ENCODE data around the gene JADE2. TPM values are rescaled to one million over a fixed set of nuclear protein-coding genes. Genes with fewer than 3 reads are reported as not detected.

Gene JADE2
- polyA plus RNA-seq, 3 donors, result 2.1 to 10.2 (median 3.1) TPM

DNA sequence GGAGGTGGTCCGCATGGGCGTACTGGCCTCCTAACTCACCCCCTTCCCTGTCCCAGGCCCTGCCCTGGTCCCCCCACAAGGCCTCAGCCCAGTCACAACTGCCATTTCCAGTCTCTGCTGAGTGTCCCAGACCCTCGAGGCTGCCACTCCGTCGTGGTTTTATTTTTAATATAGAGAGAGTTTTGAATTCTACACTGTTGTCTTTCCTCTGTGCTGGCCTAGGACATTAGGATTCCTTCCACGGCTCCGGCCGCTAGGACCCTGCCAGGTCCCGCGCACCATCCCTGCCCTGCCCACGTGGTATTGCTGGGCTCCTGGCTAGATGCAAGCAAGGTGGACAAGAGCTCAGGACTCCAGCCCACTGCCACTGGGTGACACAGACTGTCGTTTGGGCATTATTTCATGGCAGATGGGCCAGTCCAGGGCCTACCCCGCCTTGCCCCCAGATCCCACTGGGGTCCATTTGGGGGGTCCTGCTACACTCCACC lies 53.9 kb downstream of the JADE2 start:
- Histone ChIP-seq H3K27ac (ENCODE audit: low read depth in 1 of 2, low read length in 2 of 2) (no peak overlapping the region), H3K27me3 (ENCODE audit: control insufficient read depth in 2 of 2, insufficient read depth in 2 of 2, low read length in 2 of 2) (no peaks in the 10 kb centered on the region), H3K4me1 (ENCODE audit: control insufficient read depth in 1 of 2, insufficient read depth in 2 of 2, low read length in 2 of 2) (no peaks in the 10 kb centered on the region), H4K20me1 (ENCODE audit: insufficient read depth, low read length) (no peaks in the 10 kb centered on the region), H3K36me3 (replicated peaks in 1 of 2; ENCODE audit: control insufficient read depth in 1 of 2, insufficient read depth in 2 of 2, low read length in 2 of 2) (peaks cover 31 to 45% of the 10 kb centered on the region in 2 donors), H3K79me2 (ENCODE audit: insufficient read depth, low read length) (no peaks in the 10 kb centered on the region), H3K9me3 (replicated peaks in 1 of 2; ENCODE audit: control insufficient read depth in 1 of 2, insufficient read depth in 1 of 2, low read length in 2 of 2) (no peaks in the 10 kb centered on the region), H2AFZ (ENCODE audit: insufficient read depth, low read depth, low read length, poor library complexity, severe bottlenecking) (no peak overlapping the region), H3K4me3 (replicated peaks in 1 of 3; ENCODE audit: low read depth in 2 of 3, low read length in 3 of 3) (no peak overlapping the region), H3K9ac (ENCODE audit: insufficient read depth, low read length, poor library complexity, severe bottlenecking) (no peak overlapping the region), H3K4me2 (replicated peaks; ENCODE audit: extremely low read depth, low read length, poor library complexity, severe bottlenecking) (no peak overlapping the region)
- H3K36me3 Mint-ChIP-seq, result peaks cover 37 to 41% of the 10 kb centered on the region in 2 donors
- intact Hi-C loops (cut with micrococcal nuclease), result loop anchor here (5.0 to 10.0 kb wide), 4 partner anchors 47 to 167 kb away; partner anchors contain the start of genes CDKN2AIPNL (in 2 of the 2) and JADE2 (in 1 of the 2)
- no peak overlapping the region for H3K4me3 Mint-ChIP-seq
- peaks cover 0 to 2% (median 0%) of the 10 kb centered on the region in 7 donors for H3K9me3 Mint-ChIP-seq
- no peak for DNase-seq
- peak overlapping the region in 1 of 7 donors; percentile 49 for H3K27ac Mint-ChIP-seq
- TF ChIP-seq, protein P1, sequence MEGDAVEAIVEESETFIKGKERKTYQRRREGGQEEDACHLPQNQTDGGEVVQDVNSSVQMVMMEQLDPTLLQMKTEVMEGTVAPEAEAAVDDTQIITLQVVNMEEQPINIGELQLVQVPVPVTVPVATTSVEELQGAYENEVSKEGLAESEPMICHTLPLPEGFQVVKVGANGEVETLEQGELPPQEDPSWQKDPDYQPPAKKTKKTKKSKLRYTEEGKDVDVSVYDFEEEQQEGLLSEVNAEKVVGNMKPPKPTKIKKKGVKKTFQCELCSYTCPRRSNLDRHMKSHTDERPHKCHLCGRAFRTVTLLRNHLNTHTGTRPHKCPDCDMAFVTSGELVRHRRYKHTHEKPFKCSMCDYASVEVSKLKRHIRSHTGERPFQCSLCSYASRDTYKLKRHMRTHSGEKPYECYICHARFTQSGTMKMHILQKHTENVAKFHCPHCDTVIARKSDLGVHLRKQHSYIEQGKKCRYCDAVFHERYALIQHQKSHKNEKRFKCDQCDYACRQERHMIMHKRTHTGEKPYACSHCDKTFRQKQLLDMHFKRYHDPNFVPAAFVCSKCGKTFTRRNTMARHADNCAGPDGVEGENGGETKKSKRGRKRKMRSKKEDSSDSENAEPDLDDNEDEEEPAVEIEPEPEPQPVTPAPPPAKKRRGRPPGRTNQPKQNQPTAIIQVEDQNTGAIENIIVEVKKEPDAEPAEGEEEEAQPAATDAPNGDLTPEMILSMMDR (IDR thresholded peaks at IDR 0.05), result no peak
- H3K27me3 Mint-ChIP-seq (ENCODE audit: low read depth in 3 of 3), result peaks cover 0 to 3% (median 1%) of the 10 kb centered on the region in 3 donors
- 96% methylated on average over 8 of the region's 13 CpGs for WGBS (ENCODE audit: insufficient coverage)
- H3K4me1 Mint-ChIP-seq, result peaks cover 2% of the 10 kb centered on the region

DNA sequence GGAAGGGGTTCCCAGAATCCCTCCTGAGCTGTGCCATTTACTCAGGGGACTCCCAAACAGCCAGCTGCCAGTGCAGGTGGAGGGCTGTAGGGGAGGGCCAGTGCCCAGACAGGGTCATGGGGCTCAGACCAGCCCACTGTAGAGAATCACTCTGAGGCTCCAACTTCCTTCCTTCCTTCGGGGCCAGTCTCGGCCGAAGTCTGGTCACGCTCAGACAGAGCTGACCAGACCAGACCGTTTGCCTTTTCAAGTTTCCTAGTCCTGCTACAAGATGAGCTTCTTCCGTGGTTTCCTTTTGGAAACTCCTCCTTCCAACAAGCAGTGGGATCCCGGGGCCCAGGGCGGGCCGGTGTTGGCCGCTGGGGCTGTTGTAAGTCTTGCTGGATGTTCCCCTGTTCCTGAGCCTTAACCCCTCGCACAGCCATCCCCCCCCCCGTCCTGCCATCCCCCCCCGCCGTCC lies 54.6 kb downstream of the JADE2 start:
- H4K20me1 ChIP-seq (ENCODE audit: insufficient read depth, low read length), result no peaks in the 10 kb centered on the region

More for the DNA sequence above, 54.6 kb downstream of the JADE2 start:
- no peak overlapping the region for H3K27ac Mint-ChIP-seq
- WGBS (ENCODE audit: insufficient coverage), result 84% methylated on average over 3 of the region's 14 CpGs
- peaks cover 25 to 38% of the 10 kb centered on the region in 2 donors for H3K36me3 ChIP-seq (replicated peaks in 1 of 2; ENCODE audit: control insufficient read depth in 1 of 2, insufficient read depth in 2 of 2, low read length in 2 of 2)
- no peak overlapping the region for H3K9ac ChIP-seq (ENCODE audit: insufficient read depth, low read length, poor library complexity, severe bottlenecking)
- H2AFZ ChIP-seq (ENCODE audit: insufficient read depth, low read depth, low read length, poor library complexity, severe bottlenecking), result no peak overlapping the region
- H3K27ac ChIP-seq (ENCODE audit: low read depth in 1 of 2, low read length in 2 of 2), result no peak overlapping the region
- H3K4me3 ChIP-seq (replicated peaks in 1 of 3; ENCODE audit: low read depth in 2 of 3, low read length in 3 of 3), result no peak overlapping the region
- no peaks in the 10 kb centered on the region for H3K9me3 ChIP-seq (replicated peaks in 1 of 2; ENCODE audit: control insufficient read depth in 1 of 2, insufficient read depth in 1 of 2, low read length in 2 of 2)
- H3K36me3 Mint-ChIP-seq, result peaks cover 30 to 35% of the 10 kb centered on the region in 2 donors
- TF ChIP-seq, protein P1 (IDR thresholded peaks at IDR 0.05), result no peak
- no peaks in the 10 kb centered on the region for H3K4me1 ChIP-seq (ENCODE audit: control insufficient read depth in 1 of 2, insufficient read depth in 2 of 2, low read length in 2 of 2)
- no peak overlapping the region for H3K4me3 Mint-ChIP-seq
- intact Hi-C loops (cut with micrococcal nuclease), result loop anchor here in 1 of 2 donors (10.0 kb wide), 1 partner anchor 395 kb away; no protein-coding TSS in a partner anchor
- H3K27me3 Mint-ChIP-seq (ENCODE audit: low read depth in 3 of 3), result peaks cover 0 to 3% (median 1%) of the 10 kb centered on the region in 3 donors
- H3K4me1 Mint-ChIP-seq, result peaks cover 2% of the 10 kb centered on the region
- H3K4me2 ChIP-seq (replicated peaks; ENCODE audit: extremely low read depth, low read length, poor library complexity, severe bottlenecking), result no peak overlapping the region
- no peaks in the 10 kb centered on the region for H3K79me2 ChIP-seq (ENCODE audit: insufficient read depth, low read length)
- DNase-seq, result no peak
- no peaks in the 10 kb centered on the region for H3K27me3 ChIP-seq (ENCODE audit: control insufficient read depth in 2 of 2, insufficient read depth in 2 of 2, low read length in 2 of 2)
- H3K9me3 Mint-ChIP-seq, result peaks cover 0 to 2% (median 0%) of the 10 kb centered on the region in 7 donors
